Esophagus mucosa (tissue), 1 donor: Measurements from ENCODE around the gene GRK1. TPM values are rescaled to one million over a fixed set of nuclear protein-coding genes. Genes with fewer than 3 reads are reported as not detected.

ENCODE experiments used
- ATAC-seq: fragments of 200-7000 bp; cut with Tn5 transposase; one replicate; pipeline ENCODE4 v1.9.1; 2020
- total RNA-seq: library from RNA; stranded (reverse); gene quantifications from one replicate; pipeline ENCODE4 v1.2.4, GENCODE V29; 2023
- donor health status: DM: yes; HTN: yes; CAD: no.

The GRK1 gene
- total RNA-seq, 1 donor from 2014 or later: not detected

DNA sequence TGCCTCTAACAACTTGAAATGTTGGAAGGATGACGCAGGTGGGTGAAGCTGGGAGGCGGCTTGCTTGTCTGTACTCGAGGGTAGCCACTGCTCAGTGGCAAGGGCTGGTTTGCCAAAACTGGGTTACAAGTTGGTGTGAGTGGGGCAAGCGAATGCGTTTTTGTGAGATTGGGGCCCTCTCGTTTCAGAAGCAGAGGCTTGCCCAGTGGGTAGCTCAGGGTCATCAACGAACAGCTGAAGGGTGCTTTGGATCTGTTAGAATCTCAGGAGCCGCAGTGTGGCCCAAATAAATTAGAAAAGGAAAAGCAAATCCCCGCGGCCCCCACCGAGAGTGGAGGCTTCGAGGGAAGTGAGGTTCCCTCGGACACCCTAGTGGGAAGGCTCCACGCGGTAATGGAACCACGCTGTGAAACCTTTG is 16.3 kb upstream of the GRK1 start:
- no peak for ATAC-seq

DNA sequence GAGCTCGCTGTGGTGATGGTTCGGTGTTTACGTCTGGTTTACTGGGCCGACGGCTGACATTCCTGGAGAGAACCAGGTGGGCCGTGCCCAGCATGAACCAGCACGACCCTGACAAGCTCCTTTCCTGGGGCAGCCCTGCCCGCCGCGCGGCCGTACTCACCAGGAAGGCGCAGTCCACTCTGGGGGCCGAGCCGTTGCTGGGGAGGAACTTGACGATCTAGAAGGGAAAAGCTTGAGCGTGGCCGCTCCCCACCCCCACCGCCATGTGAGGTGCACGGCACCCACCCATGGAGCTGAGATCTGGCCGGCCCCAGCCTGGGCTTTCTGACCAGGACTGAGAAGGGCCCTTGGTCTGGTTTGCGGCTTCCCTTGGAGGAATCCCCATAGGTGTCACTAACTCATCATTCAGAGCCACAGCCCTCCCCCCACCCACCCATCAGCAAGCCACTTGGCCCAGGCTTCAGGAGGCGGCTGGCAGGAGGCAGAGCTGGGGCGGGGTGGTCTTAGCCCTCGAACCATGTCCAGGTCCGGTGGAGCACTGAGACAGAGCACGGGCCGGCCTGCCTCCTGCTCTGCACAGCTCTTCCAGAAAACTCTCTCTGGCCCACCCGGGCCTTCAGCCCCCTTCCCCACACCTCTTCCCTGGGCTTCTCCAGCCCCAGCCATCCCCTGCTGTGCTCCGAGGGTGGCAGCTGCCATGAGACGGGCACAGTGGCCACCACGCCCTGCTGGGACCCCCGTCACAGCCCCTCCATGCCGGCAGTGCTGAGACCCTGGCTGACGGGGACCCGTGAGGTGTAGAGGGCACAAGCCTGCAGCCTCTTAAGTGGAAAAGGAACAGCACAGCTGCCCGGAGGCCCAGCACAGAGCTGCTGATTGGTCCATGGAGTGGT is 15.3 kb upstream of the GRK1 start:
- ATAC-seq: no peak

GRCh38 chr13:113652404-113653263 is 14.4 kb upstream of the GRK1 start:
- ATAC-seq: no peak

DNA sequence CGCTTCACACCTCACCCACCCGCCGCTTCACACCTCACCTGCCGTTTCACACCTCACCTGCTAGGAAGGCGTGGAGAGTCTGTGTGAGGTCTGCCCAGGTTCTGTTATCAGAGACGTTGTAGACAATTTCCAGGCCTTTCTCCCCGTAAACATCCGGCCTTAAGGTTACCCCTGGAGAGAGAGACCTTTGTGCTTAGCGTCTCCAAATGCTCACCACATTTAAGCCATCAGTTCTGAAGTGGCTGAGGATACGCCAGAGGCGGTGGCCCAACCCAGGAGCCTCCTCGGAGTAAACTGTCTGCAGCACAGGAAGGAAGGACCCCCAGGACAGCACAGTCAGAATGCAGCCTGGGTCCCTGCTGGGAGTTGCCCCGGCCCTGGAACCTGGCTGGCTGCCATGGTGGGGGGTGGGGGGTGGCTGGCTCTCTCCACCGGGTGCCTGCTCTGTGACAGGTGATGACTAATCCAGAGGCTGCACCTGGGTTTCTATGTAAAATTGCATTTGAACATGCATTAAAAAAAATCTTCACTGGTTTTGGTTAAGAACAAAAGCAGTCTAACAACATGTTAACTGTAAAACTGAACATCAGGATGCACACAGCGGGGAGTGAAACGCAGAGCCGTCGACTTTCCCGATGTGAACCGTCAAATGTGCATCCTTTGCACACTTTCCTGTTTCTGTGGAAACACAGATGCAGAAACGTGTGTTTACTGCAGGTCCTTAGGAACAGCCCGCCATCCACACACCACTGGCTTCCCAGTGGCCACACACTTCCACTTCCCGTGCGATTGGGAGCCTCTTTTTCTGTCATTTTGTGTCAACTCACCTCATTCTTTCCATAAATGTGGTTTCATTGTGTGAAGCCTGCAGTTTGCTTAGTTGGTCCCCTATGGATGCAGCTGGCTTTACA is 13.5 kb upstream of the GRK1 start:
- ATAC-seq: no peak

DNA sequence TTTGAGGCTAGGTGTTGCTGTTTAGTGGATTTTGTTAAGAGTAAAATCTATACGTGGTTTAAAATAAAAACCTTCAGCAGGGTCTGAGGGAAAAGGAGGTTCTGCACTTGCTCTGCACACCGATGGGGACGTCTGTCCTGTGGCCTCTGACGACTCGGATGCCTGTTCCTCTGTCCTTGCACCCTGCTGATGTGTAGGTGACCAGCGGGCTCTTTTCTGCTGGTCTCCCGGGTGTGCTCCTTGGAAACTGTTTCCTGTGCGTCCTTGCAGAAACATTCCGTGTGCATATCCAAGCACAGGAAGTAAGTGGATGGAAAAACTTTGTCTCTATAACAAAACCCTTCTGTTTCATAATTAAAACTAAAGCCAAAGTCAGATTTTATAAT is 12.9 kb upstream of the GRK1 start:
- no peak for ATAC-seq

- no peak for ATAC-seq
Observed at GRCh38 chr13:113654591-113655345, 12.3 kb upstream of the GRK1 start.

- ATAC-seq: no peak
Observed at GRCh38 chr13:113655346-113656002, 11.5 kb upstream of the GRK1 start.

DNA sequence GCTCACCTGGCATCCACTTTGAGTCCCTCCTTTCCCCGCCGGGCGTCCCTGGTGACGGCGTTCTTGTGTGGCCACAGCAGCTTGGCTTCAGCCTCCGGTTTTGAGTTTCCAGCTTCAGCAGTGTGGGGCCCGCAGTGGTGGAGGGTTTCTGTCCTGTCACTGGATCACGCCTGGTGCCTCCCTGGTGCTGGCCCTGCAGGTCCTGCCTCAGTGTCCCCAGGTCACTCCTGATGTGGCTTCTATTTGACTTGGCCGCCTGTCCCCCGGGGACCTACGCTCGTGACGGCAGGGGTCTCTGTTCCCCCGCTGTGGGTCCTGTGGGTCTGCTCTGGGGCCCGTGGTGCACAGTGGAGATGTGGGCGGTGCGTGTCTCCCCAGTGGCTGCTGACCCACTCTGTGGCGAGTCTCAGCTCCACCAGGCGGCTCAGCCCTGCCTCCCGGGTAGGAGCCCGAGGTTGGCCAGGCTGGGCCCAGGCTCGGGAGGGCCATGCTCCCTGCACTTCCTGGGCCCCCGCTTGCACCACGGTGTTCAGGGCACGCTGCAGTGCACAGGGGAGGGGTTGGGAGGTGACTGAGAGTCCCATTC is 10.9 kb upstream of the GRK1 start:
- peak; percentile 5 for ATAC-seq

DNA sequence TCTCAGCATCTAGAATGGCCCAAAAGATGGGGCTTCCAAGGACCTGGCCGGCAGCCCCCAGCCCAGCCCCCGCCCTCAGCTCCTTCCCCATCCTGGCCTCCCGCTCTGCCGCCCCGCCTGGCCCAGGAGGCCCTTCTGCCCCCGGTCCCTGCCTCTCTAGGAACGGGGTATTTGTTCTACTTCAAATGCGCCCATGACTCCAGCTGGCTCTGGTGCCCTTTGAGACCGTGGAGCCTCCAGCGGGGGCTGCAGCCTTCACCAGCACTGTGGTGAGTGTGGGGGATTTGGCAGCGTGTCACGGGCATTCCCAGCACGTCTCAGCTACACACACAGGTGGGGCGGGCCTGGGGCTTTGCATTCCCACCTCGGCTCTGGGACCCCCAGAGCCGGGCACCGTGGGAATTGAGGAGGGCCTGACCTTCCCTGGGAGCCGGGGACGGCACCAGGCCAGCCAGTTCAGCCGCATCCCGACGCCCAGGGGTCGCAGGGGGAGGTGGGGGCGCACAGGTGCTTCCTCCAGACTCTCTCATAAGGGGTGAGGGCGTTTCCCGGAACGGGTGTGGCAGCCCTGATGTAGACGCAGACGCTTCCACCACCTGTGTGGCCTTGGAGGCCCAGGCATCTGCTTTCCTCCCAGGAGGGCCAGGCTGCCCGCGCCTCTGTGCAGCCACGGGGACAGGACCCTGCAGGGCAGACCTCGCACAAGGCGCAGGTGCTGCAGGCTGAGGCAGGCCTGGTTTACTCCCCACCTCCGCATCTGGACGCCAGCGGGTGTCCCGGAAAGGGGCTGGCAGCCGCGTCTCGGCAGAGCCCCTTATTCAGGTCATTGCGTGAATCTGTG is 10.0 kb upstream of the GRK1 start:
- ATAC-seq: no peak

DNA sequence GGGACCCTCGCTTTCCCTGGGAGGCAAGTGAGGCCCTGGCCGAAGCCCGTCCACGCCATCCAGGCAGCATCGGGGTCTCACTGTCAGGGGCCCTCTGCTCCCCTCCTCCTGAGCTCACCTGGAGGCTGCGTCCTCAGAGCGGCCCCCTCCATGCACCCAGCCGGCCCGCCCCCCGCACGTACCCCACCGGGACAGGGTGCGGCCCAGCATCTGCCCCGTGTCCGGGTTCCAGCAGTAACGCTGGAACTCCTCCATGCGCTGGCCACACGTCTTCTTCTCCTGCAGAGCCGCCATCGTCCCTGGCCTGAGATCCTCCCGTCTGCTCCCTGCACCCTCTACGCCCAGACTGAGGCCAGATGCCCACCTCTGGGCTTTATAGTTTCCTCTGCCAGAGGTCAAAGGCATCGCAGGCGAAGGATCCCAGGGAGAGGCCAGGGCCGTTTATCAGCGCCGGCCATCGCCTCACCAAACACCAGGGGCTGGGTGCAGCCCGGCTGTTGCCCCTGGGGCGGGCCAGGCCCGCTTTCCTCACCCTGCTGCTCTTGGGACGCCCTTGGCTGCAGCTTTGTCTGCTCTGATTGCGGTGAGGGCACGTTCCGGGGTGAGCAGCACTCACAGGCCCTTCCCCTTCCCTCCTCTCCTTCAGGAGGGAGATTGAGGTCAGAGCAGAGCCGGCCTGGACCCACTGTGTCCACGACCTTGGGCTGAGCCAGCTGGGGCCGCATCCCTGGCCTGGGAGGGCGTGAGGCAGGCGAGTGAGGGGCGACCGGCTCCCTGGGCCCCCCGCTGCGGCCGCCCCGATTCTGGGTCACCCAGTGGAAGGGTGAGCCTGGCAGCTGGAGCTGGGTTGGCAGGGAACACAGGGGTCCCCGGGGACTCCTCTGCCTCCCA is 8.9 kb upstream of the GRK1 start, which contains the start of gene ATP4B:
Gene ATP4B (minus strand): TSS at position 348 of the 891 bp plus-strand sequence. CDS start 54 bp downstream, at position 294.
- no peak for ATAC-seq

DNA sequence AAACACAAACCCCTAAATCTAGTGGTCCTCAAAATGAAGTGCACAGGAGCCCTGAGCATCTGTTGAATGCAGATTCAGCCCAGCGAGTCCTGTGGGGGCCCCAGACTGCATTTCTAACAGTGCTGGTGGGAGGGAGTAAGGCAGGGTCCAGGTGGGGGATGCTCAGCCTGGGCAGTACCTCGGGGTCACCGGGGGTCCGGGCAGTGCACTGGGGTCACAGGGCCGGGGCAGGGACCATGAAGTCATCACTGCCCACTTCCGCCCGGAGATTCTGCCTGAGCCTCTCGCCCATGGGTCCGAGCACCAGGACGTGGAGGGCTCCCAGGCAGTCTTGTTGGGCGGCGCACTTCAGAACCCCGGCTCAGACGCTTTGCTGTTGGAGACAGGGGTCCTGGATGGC is 8.2 kb upstream of the GRK1 start:
- ATAC-seq: no peak

DNA sequence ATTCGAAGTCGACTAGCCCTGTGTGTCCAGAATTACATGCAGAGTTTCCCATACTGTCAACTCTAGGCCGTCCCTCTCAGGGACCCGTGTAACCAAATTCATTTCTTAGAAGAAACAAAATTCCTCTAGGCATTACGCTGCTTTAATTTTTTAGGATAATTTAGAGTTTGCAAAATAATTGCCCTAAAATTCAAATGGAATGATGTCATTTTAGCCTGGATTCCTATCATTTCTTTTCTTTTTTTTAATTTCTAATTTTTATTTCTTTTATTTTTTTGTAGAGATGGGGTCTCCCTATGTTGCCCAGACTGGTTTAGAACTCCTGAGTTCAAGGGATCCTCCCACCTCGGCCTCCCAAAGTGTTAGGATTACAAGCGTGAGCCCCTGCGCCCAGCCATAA is 7.7 kb upstream of the GRK1 start:
- no peak for ATAC-seq

DNA sequence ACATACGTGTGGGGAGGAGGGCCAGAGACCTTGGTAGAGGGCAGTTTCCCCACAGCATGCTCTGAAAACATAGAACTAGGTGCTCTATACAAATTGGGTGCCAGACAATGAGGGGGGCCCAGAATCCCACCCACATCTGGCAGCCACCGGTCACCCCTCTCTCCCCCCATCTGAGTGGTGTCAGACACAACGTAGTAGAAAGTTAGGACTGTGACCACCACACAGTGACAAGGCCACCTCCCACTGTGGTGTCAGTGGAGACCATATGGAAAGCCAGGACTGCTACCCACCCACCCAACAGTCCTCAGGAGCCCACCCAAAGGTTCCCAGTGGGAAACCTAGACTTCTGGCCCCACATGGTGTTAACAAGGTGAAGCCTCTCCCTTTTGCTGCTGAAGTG is 7.0 kb upstream of the GRK1 start:
- no peak for ATAC-seq

GRCh38 chr13:113661509-113661908 is 5.5 kb upstream of the GRK1 start:
- no peak for ATAC-seq

- no peak for ATAC-seq
Observed at GRCh38 chr13:113663934-113664333, 3.1 kb upstream of the GRK1 start.

GRCh38 chr13:113664751-113665596 is 2.0 kb upstream of the GRK1 start:
- peak; percentile 13 for ATAC-seq

- ATAC-seq: no peak
Observed at GRCh38 chr13:113665597-113666328, 1.3 kb upstream of the GRK1 start.
